HepG2 (cell line): Measurements from ENCODE around the gene CLDN7. TPM values are rescaled to one million over a fixed set of nuclear protein-coding genes. Genes with fewer than 3 reads are reported as not detected.

Experiments
- ASH2L ChIP-seq: fragments of 300-600, 200-600 bp; sonication (generic); IDR thresholded peaks from 2 replicates; pipeline ENCODE4 v1.7.0; 2017; ENCODE audit warnings: low read depth, mild to moderate bottlenecking, moderate library complexity, mixed read lengths, low read length; ENCODE audit not compliant: insufficient read length
- ELF4 ChIP-seq: sonication (generic); formaldehyde crosslinking; IDR thresholded peaks from 2 replicates; pipeline ENCODE4 v1.5.0; 2020; ENCODE audit warnings: missing genetic modification reagents, mild to moderate bottlenecking, moderate library complexity, borderline replicate concordance
- GATAD1 ChIP-seq: IDR thresholded peaks from 2 replicates; pipeline ENCODE4 v1.6.1; 2016; ENCODE audit warnings: missing genetic modification reagents, missing compliant biosample characterization
- HCFC1 ChIP-seq: fragments of 150-350 bp; IDR thresholded peaks from 2 replicates; pipeline ENCODE4 v1.6.1; 2014; ENCODE audit warnings: low read depth, low read length
- HDAC2 ChIP-seq: sonication (generic); formaldehyde crosslinking; IDR thresholded peaks from 2 replicates; pipeline ENCODE4 v1.4.0; 2020; ENCODE audit warnings: missing genetic modification reagents
- KAT8 ChIP-seq: IDR thresholded peaks from 2 replicates; pipeline ENCODE4 v1.6.1; 2016; ENCODE audit warnings: missing genetic modification reagents, missing compliant biosample characterization
- KLF11 ChIP-seq: IDR thresholded peaks from 2 replicates; pipeline ENCODE4 v1.6.1; 2016; ENCODE audit warnings: missing compliant biosample characterization
- NFRKB ChIP-seq: fragments of 450-650 bp; IDR thresholded peaks from 2 replicates; pipeline ENCODE4 v1.6.1; 2017
- NR2C2 ChIP-seq: sonication (generic); formaldehyde crosslinking; IDR thresholded peaks from 2 replicates; pipeline ENCODE4 v1.4.0; 2020; ENCODE audit warnings: missing genetic modification reagents, mild to moderate bottlenecking, moderate library complexity, borderline replicate concordance
- POLR2A ChIP-seq, 2 experiments: IDR thresholded peaks; 2 replicates each; pipeline ENCODE4 v1.6.1; 2011; ENCODE audit warnings: low read depth in 2 of 2, low read length in 2 of 2, mild to moderate bottlenecking in 1 of 2, moderate library complexity in 1 of 2; ENCODE audit not compliant: insufficient read depth in 1 of 2
- RAD21 ChIP-seq: fragments of 450-650 bp; formaldehyde crosslinking; IDR thresholded peaks from 2 replicates; pipeline ENCODE4 v1.5.0; 2020; ENCODE audit warnings: mild to moderate bottlenecking
- RBFOX2 ChIP-seq: fragments of 200-400 bp; formaldehyde crosslinking; IDR thresholded peaks from 2 replicates; pipeline ENCODE4 v1.6.1; 2017; ENCODE audit warnings: low read depth, mild to moderate bottlenecking, low read length
- REL ChIP-seq: sonication (generic); formaldehyde crosslinking; conservative IDR thresholded peaks from 2 replicates; pipeline ENCODE4 v1.8.0; 2022; ENCODE audit warnings: mild to moderate bottlenecking, missing genetic modification reagents, moderate library complexity
- RELA ChIP-seq: sonication (generic); formaldehyde crosslinking; IDR thresholded peaks from 2 replicates; pipeline ENCODE4 v1.4.0; 2020; ENCODE audit warnings: missing genetic modification reagents
- SP2 ChIP-seq: sonication (generic); formaldehyde crosslinking; IDR thresholded peaks from 2 replicates; pipeline ENCODE4 v1.5.1; 2020; ENCODE audit warnings: mild to moderate bottlenecking, missing genetic modification reagents
- ZNF34 ChIP-seq: sonication (generic); formaldehyde crosslinking; IDR thresholded peaks from 2 replicates; pipeline ENCODE4 v1.4.0; 2020; ENCODE audit warnings: mild to moderate bottlenecking, missing genetic modification reagents, borderline replicate concordance
- ZNF451 ChIP-seq: sonication (generic); formaldehyde crosslinking; IDR thresholded peaks from 2 replicates; pipeline ENCODE4 v1.5.0; 2020; ENCODE audit warnings: mild to moderate bottlenecking, missing genetic modification reagents
- ZNF510 ChIP-seq: sonication (generic); formaldehyde crosslinking; IDR thresholded peaks from 2 replicates; pipeline ENCODE4 v1.4.0; 2020; ENCODE audit warnings: low read depth, mild to moderate bottlenecking, missing genetic modification reagents
- ZNF558 ChIP-seq: sonication (generic); formaldehyde crosslinking; IDR thresholded peaks from 2 replicates; pipeline ENCODE4 v1.9.0; 2022; ENCODE audit warnings: mild to moderate bottlenecking, missing genetic modification reagents, borderline replicate concordance
- ZNF646 ChIP-seq: sonication (generic); formaldehyde crosslinking; IDR thresholded peaks from 2 replicates; pipeline ENCODE4 v1.9.0; 2021; ENCODE audit warnings: mild to moderate bottlenecking, missing genetic modification reagents
- ZSCAN9 ChIP-seq: IDR thresholded peaks from 2 replicates; pipeline ENCODE4 v1.6.1; 2016; ENCODE audit warnings: borderline replicate concordance
- polyA plus RNA-seq, 8 experiments: library from polyadenylated mRNA; depleted of rRNA in 3 of 8; stranded (reverse) in 7 of 8; unstranded in 1 of 8; fragments of >200 nt; fragmentation: Illumina TruSeq in 4 of 8; extraction: Trizol in 4 of 8; gene quantifications; 2 replicates each; pipeline versions ENCODE4 v1.2.1 to v1.2.3, GENCODE V29; 2011 to 2016; ENCODE audit warnings: low read depth in 4 of 8, missing spikeins in 1 of 8, mixed read lengths in 1 of 8; ENCODE audit not compliant: insufficient read depth in 1 of 8
- total RNA-seq, 5 experiments: library from RNA; depleted of rRNA; stranded (reverse); fragments of >200 nt; fragmentation: Illumina TruSeq; extraction: Trizol; gene quantifications; 2 replicates each; pipeline ENCODE4 v1.2.3, GENCODE V29; 2016; ENCODE audit warnings: low read depth in 1 of 5
- TF ChIP-seq, protein P1 (sequence below): IDR thresholded peaks from 2 replicates; pipeline ENCODE4 v1.6.1; 2016
- TF ChIP-seq, protein P2 (sequence below): sonication (generic); formaldehyde crosslinking; IDR thresholded peaks from 2 replicates; pipeline ENCODE4 v1.5.0; 2020; ENCODE audit warnings: missing genetic modification reagents

CLDN7 gene
- total and polyA plus RNA-seq, 2 of the 13 experiments (the other 11 are each of a cell fraction or from before 2014, with no cell fraction given), result not detected

- TF ChIP-seq ZNF510 (0 out of 2 replicates have a peak, but pooled peaks have one; percentile 2), KAT8 (CRISPR knock-in tag) (peak; percentile 88; the same call in 1 of the 2 replicates), ZNF646 (no peak), ASH2L (peak; percentile 23), KLF11 (CRISPR knock-in tag) (0 out of 2 replicates have a peak, but pooled peaks have one; percentile 10), NR2C2 (CRISPR knock-in tag) (peak; percentile 91; the same call in 1 of the 2 replicates), ZNF34 (CRISPR knock-in tag) (peak; percentile 30), RAD21 (CRISPR knock-in tag) (peak; percentile 37), REL (0 out of 2 replicates have a peak, but pooled peaks have one; percentile 9), RELA (CRISPR knock-in tag) (0 out of 2 replicates have a peak, but pooled peaks have one; percentile 21), ZSCAN9 (no peak), ELF4 (CRISPR knock-in tag) (peak; percentile 29; the same call in 1 of the 2 replicates), RBFOX2 (peak; percentile 76), GATAD1 (CRISPR knock-in tag) (peak; percentile 92), HCFC1 (peak; percentile 46; the same call in 1 of the 2 replicates), SP2 (CRISPR knock-in tag) (peak; percentile 65), NFRKB (peak; percentile 79), ZNF558 (CRISPR knock-in tag) (0 out of 2 replicates have a peak, but pooled peaks have one; percentile 73), POLR2A (IDR thresholded peaks at IDR 0.05; ENCODE audit: insufficient read depth in 1 of 2, low read depth in 2 of 2, low read length in 2 of 2) (peak; percentile 64 to 78; a peak in 3 of 4 replicates), ZNF451 (CRISPR knock-in tag) (peak; percentile 37; the same call in 1 of the 2 replicates), HDAC2 (CRISPR knock-in tag) (no peak)
- TF ChIP-seq, protein P1, sequence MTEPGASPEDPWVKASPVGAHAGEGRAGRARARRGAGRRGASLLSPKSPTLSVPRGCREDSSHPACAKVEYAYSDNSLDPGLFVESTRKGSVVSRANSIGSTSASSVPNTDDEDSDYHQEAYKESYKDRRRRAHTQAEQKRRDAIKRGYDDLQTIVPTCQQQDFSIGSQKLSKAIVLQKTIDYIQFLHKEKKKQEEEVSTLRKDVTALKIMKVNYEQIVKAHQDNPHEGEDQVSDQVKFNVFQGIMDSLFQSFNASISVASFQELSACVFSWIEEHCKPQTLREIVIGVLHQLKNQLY (CRISPR knock-in tag), result peak; percentile 8
- TF ChIP-seq, protein P2, sequence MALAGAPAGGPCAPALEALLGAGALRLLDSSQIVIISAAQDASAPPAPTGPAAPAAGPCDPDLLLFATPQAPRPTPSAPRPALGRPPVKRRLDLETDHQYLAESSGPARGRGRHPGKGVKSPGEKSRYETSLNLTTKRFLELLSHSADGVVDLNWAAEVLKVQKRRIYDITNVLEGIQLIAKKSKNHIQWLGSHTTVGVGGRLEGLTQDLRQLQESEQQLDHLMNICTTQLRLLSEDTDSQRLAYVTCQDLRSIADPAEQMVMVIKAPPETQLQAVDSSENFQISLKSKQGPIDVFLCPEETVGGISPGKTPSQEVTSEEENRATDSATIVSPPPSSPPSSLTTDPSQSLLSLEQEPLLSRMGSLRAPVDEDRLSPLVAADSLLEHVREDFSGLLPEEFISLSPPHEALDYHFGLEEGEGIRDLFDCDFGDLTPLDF (CRISPR knock-in tag), result no peak
Measured at GRCh38 chr17:7251661-7252175, 10.6 kb downstream of the CLDN7 start, which contains the start of gene CTDNEP1 (continued).
